HG02884 (cell line): Measurements from ENCODE around the gene CEP85L.
"Not testable (repeated sequence)": the region's sequence is repeated elsewhere in the genome, so short reads cannot be mapped to it uniquely, and the experiment has no call there.

Experiments used
- ATAC-seq: cut with Tn5 transposase; IDR thresholded peaks from one replicate; pipeline ENCODE4 v1.9.1; 2021; ENCODE audit warnings: mild to moderate bottlenecking, moderate library complexity; ENCODE audit not compliant: unreplicated experiment

The CEP85L gene

GRCh38 chr6:118436482-118436881 lies 214.9 kb downstream of the CEP85L start:
- ATAC-seq, result no peak

- ATAC-seq, result not testable (repeated sequence)
Measured at GRCh38 chr6:118434147-118434546, 217.2 kb downstream of the CEP85L start.

GRCh38 chr6:118421312-118421711 lies 230.1 kb downstream of the CEP85L start:
- ATAC-seq, result not testable (repeated sequence)

- ATAC-seq, result no peak
Measured at GRCh38 chr6:118419448-118420394, 231.7 kb downstream of the CEP85L start.
